ENCODE data around the gene CYP24A1.

CYP24A1 gene

GRCh38 chr20:54197621-54198604, 24.1 kb upstream of the CYP24A1 start:
- no peak overlapping the region for H3K4me3 ChIP-seq (replicated peaks in 1 of 2; ENCODE audit: low read depth in 2 of 2, low read length in 2 of 2)
- TF ChIP-seq CTCF (IDR thresholded peaks at IDR 0.05; ENCODE audit: low read depth, low read length) = peak; percentile 52
- peak; percentile 76 to 85 for DNase-seq (ENCODE audit: low read depth in 2 of 2)

DNA sequence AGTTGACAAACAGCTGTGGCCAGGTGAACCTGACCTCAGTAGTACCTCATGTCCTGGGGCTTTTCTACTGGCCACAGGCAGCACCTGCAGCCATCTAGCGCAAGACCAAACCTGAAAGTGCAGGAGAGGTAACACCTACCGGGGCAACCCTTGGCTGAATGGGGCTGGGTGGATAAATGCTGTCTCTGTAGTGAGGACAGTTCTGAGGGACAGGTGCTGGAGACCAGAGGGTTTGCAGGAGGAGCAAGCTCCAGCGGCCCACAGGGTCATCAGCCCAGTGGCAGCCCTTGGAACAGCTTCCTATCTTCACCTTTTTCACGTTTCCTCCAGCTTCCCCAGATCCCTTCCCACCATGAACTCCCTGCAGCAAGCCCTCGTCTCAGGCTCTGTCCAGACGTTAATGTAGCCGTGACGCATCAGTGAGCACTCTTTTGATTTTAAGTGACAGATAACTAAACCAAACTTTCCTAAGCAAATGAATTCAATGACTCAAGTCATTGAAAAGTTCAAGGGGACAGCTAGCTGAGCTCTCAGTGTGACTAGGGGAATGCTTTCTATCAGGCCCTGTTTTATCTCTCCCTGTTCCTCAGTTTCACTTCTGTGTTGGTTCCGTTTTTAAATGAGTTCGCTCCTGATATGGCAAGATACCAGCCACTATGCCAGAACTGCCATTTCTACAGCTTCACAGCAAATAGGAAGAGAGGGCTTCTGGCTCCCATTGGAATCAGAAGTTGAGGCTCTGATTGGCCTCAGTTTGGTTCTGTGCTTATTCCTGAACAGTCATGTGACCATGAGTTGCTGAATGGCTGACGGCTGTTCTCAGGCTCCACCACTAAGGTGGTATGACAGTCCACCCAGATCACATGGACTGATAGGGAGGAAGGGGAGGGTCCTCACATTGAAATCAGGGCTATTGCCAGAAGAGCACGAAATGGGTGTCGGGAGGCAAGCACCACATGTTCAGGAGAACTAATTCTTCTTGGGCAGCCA, 22.0 kb upstream of the CYP24A1 start:
- no peak overlapping the region for H3K4me3 ChIP-seq (replicated peaks in 1 of 2; ENCODE audit: low read depth in 2 of 2, low read length in 2 of 2)
- DNase-seq (ENCODE audit: low read depth in 2 of 2) = no peak
- no peak for TF ChIP-seq CTCF (IDR thresholded peaks at IDR 0.05; ENCODE audit: low read depth, low read length)

- H3K4me3 ChIP-seq (replicated peaks in 1 of 2; ENCODE audit: low read depth in 2 of 2, low read length in 2 of 2) = no peak overlapping the region
- TF ChIP-seq CTCF (IDR thresholded peaks at IDR 0.05; ENCODE audit: low read depth, low read length) = peak; percentile 17
- peak in 1 of 2 donors; percentile 51 for DNase-seq (ENCODE audit: low read depth in 2 of 2)
These were observed 21.1 kb upstream of the CYP24A1 start for GRCh38 chr20:54194724-54195438.

GRCh38 chr20:54193817-54194216, 20.0 kb upstream of the CYP24A1 start:
- DNase-seq (ENCODE audit: low read depth in 2 of 2) = no peak
- no peak for TF ChIP-seq CTCF (IDR thresholded peaks at IDR 0.05; ENCODE audit: low read depth, low read length)
- H3K4me3 ChIP-seq (replicated peaks in 1 of 2; ENCODE audit: low read depth in 2 of 2, low read length in 2 of 2) = no peak overlapping the region

DNA sequence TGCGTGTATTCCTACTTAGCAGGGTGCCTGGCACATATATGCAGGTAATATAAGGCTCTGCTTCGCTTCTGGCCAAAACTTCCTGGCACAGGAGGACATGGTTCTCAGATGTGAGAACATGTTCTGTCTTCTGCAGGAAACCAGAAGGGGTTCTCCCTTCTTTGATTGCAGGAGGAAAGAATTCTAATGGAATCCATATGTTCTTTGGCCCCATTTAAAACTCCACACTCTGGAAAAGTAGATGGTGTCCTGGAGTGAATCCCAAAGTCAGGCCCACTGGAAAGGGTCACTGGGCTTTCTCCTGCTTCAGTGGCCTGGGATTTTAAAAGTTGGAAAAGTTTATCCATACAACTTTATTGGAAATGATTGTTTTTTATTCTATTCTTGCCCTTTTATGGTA, 16.4 kb upstream of the CYP24A1 start:
- DNase-seq (ENCODE audit: low read depth in 2 of 2) = no peak
- no peak overlapping the region for H3K4me3 ChIP-seq (replicated peaks in 1 of 2; ENCODE audit: low read depth in 2 of 2, low read length in 2 of 2)
- TF ChIP-seq CTCF (IDR thresholded peaks at IDR 0.05; ENCODE audit: low read depth, low read length) = no peak

DNA sequence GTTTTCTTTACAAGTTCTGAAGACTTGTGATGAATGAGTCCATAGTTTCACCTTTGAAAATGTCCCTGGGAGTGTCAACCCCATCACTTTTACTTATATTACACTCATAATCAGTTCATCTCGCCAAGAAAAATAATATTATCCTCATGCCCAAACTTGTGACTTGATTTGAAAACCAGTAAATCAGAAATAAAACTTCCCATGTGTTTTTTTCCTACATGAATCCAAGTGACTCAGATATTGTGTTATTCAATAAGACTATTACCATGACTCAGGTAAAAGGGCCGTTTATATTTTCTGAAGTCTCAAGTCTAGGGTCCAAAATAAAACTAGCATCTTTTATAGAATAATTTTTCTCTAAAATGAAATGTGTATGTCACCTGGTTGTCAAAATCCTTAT, 15.8 kb upstream of the CYP24A1 start:
- H3K4me3 ChIP-seq (replicated peaks in 1 of 2; ENCODE audit: low read depth in 2 of 2, low read length in 2 of 2) = no peak overlapping the region
- no peak for TF ChIP-seq CTCF (IDR thresholded peaks at IDR 0.05; ENCODE audit: low read depth, low read length)
- no peak for DNase-seq (ENCODE audit: low read depth in 2 of 2)
